AG09309 (cell line): ENCODE results near the gene FAAP24.

Source experiments
- DNase-seq: peaks from one replicate; pipeline ENCODE4 v3.0.0-alpha.2; 2010; ENCODE audit warnings: low read depth
- H3K4me3 ChIP-seq: 2 replicates; pipeline ENCODE4 v1.5.1; 2011; ENCODE audit warnings: mild to moderate bottlenecking, low read depth, low read length, moderate library complexity; ENCODE audit not compliant: control insufficient read depth
- TF ChIP-seq, protein P1 (sequence below): IDR thresholded peaks from 2 replicates; pipeline ENCODE4 v1.5.1; 2011; ENCODE audit warnings: mild to moderate bottlenecking, low read depth, low read length, inconsistent platforms; ENCODE audit not compliant: insufficient read depth, control insufficient read depth; ENCODE audit errors: missing control alignments

FAAP24 gene, protein sequence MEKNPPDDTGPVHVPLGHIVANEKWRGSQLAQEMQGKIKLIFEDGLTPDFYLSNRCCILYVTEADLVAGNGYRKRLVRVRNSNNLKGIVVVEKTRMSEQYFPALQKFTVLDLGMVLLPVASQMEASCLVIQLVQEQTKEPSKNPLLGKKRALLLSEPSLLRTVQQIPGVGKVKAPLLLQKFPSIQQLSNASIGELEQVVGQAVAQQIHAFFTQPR

DNA sequence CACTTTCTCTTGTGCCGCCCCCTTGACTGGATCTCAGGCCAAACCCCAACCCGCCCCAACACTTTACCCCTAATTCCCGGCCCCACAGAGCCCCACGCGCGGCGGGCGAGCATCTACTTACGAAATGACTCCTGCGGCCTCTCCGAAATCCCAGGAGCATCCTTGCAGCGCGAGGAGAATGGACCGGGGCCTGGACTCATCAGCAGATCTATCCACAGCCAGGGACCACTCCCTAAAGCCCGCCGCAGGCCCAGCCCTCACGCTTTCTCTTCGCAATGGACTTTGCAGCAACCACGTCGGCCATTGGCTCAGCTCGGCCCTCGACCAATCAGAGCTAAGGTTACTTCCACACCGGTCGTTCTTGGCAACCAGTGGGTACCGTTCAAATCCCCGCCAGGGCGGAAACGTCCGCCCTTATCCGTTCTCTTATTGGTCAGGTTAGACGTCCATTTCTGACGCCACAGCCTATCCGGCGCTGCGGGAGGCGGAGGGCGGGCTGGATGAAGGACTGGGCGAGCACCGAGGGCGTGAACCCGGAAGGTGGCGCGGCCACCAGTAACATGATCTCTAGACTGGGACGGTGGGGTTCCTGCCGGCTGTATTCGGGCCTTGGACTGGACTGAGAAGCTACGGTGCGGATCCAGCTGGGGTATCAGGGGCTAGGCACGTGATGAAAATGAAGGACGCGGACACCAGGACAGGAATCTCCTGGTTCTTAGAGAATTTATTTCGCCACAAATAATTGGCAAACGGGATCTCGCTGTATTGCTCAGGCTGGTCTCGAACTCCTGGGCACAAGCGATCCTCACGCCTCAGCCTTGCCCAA is at the start of gene FAAP24, which contains the start of gene CEP89:
TSS of gene FAAP24 (plus strand) at position 528 of the 826 bp plus-strand sequence. CDS start 955 bp downstream, outside the sequence.
TSS of gene CEP89 (minus strand) at position 244 of the 826 bp plus-strand sequence. CDS start at position 160, 84 bp downstream.
- TF ChIP-seq, protein P1, sequence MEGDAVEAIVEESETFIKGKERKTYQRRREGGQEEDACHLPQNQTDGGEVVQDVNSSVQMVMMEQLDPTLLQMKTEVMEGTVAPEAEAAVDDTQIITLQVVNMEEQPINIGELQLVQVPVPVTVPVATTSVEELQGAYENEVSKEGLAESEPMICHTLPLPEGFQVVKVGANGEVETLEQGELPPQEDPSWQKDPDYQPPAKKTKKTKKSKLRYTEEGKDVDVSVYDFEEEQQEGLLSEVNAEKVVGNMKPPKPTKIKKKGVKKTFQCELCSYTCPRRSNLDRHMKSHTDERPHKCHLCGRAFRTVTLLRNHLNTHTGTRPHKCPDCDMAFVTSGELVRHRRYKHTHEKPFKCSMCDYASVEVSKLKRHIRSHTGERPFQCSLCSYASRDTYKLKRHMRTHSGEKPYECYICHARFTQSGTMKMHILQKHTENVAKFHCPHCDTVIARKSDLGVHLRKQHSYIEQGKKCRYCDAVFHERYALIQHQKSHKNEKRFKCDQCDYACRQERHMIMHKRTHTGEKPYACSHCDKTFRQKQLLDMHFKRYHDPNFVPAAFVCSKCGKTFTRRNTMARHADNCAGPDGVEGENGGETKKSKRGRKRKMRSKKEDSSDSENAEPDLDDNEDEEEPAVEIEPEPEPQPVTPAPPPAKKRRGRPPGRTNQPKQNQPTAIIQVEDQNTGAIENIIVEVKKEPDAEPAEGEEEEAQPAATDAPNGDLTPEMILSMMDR: no peak

DNA sequence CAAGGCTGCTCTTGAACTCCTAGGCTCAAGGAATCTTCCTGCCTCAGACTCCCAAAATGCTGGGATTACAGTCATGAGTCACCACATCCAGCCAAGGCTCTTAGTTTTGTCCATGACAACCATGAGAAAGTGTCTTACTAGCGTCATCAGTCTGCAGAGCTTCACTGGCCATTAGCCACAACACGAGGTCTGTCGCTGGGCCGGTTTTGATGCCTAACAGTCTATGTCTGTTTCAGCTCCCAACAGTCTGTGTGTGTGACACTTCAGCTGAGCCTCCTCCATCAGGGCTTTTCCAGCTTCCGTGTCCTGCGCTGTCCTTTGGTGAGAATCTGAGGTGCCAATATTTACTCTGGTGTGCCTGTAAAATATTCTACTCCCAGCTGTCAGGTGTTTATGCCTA is 47.8 kb upstream of the FAAP24 start:
- DNase-seq: no peak
- no peak overlapping the region for H3K4me3 ChIP-seq
- TF ChIP-seq, protein P1: no peak

More for the DNA sequence above, at the start of gene FAAP24, which contains the start of gene CEP89:
- H3K4me3 ChIP-seq: peak within 1 kb of the TSS; percentile 93
- peak; percentile 98 for DNase-seq

DNA sequence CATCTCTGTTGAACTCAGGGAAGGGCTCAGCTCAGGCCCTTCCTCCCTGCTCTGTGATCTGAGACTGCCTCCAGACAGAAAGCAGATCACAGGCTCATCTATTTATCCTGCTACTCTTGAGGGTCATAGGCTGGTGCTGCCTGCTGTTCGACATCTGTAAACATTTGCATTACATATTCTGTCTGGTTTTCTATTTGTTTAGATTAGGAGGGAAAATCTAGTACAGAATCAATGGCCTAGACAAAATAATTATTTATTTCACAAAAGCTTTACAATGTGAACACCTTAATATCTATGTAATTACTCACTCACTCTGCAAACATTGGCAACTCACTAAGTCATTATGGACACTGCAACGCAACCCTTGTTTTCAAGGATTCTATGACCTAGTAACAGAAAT is 43.2 kb upstream of the FAAP24 start:
- no peak for DNase-seq
- TF ChIP-seq, protein P1: no peak

DNA sequence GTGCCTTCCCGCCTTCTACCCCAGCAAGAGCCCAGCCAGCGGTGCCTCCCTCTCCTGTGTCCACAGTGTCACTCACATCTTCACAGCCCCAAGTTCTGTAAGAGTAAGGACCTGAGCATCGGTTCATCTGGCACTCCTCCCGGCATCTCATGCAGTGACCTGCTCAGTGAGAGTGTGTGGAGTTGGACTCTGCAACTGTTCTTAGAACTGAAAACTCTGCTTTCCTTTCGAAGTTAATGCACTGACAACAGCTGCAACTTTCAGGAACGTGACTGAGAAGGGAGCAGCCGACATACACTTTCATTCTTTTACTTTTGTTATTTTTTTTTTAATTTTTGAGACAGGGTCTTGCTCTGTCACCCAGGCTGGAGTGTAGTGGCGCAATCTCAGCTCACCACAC is 41.5 kb upstream of the FAAP24 start:
- H3K4me3 ChIP-seq: no peak overlapping the region
- DNase-seq: no peak
- TF ChIP-seq, protein P1: no peak

More for the DNA sequence above, 43.2 kb upstream of the FAAP24 start:
- no peak overlapping the region for H3K4me3 ChIP-seq

DNA sequence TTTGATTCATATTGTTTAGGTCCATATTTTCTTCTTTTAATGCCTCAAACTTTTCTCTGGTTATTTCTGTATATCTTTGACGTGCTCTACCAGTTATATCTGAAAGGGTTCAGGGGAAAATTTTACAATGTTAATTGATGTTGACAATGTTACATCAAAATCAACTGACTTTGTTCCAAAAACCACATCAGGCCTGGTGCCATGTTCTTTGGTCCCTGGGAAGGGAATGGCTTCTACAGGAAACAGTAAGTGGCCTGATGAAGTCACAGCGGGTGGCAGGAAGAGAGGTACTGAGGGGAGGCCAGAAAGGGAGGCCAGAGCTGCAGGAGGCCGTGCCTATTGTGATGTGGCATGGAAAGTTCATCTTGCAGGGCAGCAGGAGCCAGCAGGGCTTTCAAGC is 38.5 kb upstream of the FAAP24 start:
- H3K4me3 ChIP-seq: no peak overlapping the region
- TF ChIP-seq, protein P1: no peak
- DNase-seq: no peak

DNA sequence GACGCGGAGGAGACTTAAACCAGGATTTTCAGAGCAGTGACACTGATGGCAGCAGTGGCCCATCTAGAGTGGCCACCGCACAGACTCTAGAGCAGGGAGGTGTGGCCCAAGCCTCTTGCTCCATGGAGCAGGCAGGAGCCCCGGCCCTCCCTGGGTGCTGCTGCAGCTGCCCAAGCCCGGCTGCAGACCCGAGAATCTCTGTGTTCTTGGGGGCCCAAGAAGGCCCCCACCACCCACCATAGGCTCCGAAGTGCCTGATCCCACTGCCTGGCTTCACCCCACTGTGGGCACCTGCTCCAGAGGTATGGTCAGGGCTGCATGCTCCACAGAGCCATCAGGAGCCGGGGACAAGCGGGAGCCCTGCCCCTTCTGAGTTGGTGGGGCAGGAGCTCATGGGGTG is 36.4 kb upstream of the FAAP24 start:
- H3K4me3 ChIP-seq: no peak overlapping the region
- no peak for DNase-seq
- TF ChIP-seq, protein P1: no peak
